IPS-NIHi7 (cell line): ENCODE data around the gene ATP8B4.
"Not testable (repeated sequence)": the region's sequence is repeated elsewhere in the genome, so short reads cannot be mapped to it uniquely, and the experiment has no call there.

Source experiments
- DNase-seq: peaks from one replicate; pipeline ENCODE4 v3.0.0; 2012; ENCODE audit warnings: mixed read lengths; ENCODE audit errors: extremely low spot score

Gene ATP8B4, protein sequence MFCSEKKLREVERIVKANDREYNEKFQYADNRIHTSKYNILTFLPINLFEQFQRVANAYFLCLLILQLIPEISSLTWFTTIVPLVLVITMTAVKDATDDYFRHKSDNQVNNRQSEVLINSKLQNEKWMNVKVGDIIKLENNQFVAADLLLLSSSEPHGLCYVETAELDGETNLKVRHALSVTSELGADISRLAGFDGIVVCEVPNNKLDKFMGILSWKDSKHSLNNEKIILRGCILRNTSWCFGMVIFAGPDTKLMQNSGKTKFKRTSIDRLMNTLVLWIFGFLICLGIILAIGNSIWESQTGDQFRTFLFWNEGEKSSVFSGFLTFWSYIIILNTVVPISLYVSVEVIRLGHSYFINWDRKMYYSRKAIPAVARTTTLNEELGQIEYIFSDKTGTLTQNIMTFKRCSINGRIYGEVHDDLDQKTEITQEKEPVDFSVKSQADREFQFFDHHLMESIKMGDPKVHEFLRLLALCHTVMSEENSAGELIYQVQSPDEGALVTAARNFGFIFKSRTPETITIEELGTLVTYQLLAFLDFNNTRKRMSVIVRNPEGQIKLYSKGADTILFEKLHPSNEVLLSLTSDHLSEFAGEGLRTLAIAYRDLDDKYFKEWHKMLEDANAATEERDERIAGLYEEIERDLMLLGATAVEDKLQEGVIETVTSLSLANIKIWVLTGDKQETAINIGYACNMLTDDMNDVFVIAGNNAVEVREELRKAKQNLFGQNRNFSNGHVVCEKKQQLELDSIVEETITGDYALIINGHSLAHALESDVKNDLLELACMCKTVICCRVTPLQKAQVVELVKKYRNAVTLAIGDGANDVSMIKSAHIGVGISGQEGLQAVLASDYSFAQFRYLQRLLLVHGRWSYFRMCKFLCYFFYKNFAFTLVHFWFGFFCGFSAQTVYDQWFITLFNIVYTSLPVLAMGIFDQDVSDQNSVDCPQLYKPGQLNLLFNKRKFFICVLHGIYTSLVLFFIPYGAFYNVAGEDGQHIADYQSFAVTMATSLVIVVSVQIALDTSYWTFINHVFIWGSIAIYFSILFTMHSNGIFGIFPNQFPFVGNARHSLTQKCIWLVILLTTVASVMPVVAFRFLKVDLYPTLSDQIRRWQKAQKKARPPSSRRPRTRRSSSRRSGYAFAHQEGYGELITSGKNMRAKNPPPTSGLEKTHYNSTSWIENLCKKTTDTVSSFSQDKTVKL

DNA sequence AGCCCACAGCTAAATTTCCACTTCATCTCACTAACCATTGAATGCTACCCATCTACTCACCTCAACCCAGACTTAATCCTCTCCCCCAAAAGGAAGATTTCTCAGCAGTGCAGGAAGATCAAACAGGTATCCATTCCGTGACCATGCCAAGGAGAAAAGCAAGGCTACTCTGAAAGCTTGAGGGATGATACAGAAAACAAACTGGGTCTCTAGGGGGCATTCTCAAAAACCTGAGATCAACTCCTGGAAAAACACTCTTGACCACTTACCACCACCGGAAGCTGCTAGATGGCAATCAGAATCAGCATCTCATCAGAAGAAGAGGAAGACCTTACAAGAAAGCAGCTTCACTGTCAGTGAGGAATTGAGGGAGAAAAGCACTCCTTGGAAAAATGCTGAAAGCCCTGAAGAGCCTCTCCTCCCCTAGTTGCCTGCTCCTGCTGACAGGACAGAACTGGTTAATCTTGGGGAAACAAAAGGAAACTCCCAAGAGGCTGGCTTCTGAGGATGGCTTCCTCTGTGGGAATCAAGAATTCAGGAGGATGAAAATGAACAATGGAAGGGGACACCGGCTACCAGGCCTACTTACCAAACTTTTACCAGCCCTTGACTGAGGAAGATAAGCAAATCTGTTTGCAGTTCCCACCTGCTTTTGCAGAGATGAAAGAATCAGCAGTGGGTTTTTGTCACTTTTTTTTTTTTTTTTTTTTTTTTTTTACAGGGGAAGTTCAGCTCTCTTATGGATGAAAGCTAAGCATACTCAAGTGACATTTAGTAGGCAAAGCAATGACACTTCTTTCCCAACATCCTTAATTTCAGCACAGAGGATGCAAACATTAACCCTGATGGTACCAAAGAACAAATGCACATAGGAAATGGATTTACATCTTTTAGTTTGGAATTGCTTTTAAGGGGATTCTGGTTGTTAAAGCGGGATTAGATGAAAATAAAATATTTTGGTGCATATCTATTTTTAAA is at the start of gene ATP8B4:
Gene ATP8B4 (minus strand): TSS at position 171 of the 978 bp plus-strand sequence. CDS start 12,267 bp downstream, outside the sequence.
- DNase-seq: peak; percentile 26

DNA sequence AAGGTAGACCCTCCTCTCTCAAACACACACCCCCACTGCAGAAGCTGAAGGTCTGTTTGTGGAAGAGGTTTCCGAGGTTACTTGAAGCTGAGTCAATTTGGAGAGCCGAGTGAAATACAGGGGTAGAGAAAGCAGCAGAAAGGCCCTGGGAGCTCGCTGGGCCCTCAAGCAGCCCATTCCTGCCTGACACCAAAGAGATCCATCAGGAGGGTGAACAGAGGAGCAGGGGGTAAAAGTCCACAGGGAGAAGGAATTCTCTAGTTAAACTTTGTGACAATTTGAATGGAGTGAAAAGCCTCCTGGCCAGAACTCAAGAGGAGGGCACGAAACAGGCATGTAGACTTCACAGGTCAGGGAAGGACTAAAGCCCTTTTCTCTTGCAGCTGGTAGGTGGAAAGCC is 49.3 kb upstream of the ATP8B4 start:
- DNase-seq: no peak

DNA sequence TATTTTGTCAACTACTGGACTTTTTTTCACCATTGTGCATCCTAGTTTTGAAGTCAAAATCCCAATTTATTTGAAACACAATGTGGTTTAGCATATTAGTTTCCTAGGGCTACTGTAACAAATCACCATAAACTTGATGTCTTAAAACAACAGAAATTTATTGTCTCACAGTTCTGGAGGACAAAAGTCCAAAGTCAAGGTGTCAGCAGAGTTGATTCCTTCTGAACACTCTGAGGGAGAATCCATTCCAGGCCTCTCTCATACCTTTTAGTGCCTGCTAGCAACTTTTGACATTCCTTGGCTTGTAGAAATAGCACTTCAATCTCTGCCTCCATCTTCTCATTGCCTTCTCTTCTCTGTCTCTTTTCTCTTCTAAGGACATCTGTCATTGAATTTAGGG is 48.1 kb upstream of the ATP8B4 start:
- DNase-seq: no peak

DNA sequence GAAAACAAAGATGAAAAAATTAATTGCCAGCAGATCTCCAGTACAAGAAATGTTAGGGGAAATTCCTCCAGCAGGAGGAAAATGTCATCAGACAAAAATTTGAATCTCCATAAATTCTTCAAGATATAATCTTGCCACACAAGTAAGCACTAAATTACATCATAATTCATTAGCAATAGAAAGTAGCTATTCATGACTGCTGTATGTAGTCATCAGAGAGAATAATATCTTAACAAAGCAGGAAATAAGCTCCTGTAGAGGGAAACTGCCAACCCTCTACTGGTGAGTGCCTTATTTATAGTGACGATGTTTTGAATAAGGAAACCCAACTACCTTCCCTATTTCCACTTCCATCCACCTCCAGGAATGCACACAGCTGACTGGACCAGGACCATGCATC is 47.2 kb upstream of the ATP8B4 start:
- no peak for DNase-seq

DNA sequence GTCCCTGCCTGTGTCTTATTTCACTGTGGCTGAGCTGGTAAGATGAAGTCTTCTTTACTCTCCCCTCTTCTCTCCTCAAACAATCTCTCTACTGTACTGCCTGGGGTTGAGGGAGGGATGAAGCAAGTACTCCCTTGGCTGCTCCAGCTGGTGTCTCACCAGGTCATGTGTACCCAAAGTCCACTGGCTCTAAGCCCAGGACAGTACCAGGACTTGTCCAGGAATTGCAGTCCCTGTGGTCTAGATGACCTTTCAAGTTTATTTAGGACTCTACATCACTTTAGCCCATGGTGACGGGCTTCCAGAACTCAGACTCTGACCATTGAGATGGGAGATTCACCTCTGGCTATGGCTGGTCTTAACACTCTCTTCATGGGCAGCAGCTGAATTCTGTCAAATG is 45.4 kb upstream of the ATP8B4 start:
- no peak for DNase-seq

DNA sequence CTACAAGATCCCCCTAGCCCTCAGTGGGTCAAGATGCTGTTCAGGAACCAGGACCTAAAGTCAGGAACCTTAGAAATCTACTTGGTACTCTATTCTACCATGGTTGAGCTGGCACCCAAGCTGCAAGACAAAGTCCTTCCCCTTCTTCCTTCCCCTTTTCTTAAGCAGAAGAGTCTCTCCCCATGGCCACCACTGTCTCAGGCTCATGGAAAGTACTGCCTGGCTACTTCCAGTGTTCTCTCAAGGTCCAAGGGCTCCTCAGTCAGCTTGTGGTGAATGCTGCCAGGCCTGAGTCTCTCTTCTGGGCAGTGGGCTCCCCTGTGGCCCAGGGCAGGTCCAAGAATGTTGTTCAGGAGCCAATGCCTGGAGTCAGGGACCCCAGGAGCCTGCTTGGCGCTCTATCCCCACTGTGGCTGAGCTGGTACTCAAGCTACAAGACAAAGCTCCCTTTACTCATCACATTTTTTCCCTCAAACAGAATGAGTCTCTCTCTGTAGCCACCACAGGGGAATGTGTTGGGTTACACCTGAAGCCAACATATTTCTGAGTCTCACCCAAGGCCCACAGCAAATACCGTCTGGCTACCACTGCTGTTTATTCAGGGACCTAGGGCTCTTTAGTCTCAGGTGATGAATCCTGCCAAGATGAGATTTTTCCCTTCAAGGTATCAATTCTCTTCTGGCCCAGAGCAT is 44.8 kb upstream of the ATP8B4 start:
- DNase-seq: no peak

DNA sequence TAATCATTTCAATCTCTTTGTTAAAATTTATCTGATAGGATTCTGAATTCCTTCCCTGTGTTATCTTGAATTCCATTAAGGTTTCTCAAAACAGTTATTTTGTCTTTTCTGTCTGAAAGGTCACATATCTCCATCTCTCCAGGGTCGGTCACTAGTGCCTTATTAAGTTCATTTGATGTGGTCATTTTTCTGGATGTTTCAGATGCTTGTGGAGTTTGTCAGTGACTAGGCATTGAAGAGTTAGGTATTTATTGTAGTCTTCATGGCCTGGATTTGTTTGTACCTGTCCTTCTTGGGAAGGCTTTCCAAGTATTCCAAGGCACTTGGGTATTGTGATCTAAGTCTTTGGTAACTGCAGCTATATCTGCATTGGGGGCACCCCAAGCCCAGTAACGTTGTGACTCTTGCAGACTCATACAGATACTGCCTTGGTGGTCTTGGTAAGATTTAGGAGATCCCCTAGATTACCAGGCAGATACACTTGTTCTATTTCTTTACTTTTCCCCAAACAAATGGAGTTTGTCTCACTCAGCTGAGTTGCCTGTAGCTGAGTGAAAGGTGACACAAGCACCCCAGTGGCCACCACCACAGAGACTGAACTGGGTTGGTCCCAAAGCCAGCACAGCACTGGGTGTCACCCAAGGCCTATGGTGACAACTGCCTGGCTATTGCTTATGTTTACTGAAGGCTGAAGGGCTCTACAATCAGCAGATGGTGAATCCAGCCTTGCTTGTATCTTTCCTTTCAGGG is 44.1 kb upstream of the ATP8B4 start:
- DNase-seq: no peak

DNA sequence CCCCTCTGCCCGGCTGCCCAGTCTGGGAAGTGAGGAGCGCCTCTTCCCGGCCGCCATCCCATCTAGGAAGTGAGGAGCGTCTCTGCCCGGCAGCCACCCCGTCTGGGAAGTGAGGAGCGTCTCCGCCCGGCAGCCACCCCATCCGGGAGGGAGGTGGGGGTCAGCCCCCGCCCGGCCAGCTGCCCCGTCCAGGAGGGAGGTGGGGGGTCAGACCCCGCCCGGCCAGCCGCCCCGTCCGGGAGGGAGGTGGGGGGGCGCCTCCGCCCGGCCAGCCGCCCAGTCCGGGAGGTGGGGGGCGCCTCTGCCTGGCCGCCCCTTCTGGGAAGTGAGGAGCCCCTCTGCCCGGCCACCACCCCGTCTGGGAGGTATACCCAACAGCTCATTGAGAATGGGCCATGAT is 39.2 kb upstream of the ATP8B4 start:
- not testable (repeated sequence) for DNase-seq

DNA sequence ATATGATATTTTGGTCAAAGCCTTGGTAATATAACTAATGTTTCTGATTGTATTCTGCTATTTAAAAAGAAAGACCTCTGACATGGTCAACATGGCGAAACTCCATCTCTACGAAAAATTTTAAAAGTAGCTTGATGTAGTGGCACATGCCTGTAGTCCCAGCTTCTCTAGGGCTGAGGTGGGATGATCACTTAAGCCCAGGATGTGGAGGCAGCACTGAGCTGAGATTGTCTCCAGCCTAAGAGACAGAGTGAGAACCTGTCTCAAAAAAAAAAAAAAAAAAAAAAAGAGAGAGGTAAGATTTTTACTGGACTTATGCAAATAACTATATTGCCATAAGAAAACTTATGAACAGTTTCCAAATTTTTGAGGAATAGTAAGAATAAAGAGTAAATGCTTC is 32.4 kb upstream of the ATP8B4 start:
- no peak for DNase-seq

DNA sequence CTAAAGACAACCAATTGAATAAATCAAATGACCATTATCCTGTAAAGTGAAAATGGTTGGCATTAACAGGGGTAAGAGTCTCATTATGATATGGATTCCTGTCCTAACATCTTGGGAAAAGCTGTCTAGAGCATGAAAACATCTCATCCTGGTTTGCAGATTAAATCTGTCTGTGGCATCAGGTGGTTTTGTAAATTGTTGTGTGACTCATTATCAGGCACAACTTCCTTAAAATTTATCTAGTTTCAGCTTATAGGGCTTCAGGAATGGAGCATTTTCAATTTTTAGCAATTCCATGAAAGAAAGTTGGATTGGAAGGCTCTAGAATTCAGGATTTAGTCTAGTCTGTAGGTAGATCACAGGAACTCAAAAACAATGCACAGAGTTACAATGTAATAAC is 31.8 kb upstream of the ATP8B4 start:
- no peak for DNase-seq

DNA sequence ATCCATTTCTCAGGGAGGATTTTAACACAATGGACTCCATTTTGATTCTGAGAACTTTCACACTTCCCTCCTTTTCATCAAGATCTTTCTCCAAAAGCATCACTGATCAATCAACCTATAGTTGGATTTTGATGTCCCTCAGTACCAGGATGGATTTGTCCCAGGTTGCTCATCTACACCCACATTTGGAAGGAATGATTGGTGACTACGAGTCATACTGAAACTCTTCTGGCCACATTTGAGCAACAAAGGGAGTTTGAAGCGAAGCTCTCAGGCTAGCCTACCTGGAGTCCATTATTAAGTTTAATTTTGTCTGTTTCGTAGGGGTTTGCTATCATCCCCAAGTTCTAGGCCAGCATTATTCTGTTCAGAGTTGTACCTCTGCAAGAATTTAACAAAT is 31.3 kb upstream of the ATP8B4 start:
- DNase-seq: no peak

DNA sequence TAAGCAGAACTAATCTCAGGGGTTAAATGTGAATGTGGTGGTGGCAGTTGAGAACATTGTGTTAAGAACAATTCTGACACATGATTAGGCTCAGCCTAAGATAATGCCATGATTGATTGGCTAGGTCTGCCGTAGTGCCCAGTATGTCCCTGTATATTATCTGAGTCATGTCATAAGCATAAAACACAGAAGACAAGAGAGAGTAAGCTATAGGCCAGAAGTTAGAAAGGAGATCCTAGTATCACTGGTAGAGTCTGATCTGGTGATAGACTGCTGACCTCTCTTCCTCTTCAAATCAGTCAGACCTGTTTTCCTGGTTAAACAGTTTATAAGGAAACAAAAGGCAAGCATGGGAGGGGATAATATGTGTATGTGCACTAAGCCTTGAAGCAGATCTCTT is 30.1 kb upstream of the ATP8B4 start:
- no peak for DNase-seq

DNA sequence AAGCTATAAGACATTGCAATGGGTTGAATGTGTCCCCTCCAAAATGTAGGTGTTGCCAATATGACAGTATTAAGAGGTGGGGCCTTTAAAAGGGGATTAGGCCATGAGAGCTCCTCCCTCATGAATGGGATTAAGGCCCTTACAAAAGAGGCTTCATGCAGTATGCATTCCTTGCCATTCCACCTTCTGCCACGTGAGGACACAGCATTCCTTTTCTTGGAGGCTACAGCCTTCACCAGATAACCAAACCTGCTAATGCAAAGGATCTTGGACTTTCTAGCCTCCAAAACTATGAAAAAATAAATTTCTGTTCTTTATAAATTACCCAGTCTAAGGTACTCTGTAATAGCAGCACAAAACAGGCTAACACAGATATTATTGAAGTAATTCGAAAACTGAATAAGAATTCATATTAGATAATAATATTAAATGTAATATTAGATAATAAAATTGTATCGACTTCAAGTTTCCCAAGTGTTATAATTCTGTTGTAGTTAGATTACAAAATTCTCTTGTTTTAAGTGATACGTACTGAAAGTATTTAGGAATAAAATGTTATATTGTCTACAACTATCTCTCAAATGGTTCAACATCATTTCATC is 29.4 kb upstream of the ATP8B4 start:
- DNase-seq: peak; percentile 37

DNA sequence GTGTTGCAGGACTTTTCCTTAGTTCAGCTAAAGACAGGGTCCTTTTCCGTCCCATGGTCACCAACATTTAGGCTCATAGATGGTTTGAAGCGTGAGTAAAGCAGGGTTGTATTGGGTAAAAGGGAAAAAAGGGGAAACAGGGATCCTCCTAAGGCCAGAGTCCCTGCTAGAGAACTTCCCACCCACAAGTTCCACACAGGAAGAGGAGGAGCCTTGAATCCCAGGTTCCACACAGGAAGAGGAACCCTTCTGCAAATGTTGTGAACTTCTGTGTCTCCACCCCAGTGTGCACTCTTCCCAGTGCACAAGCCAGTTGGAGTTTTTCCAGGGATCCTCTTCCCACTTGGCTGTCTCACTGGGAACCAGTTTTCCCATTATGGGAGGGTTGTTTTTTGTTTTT is 27.6 kb upstream of the ATP8B4 start:
- DNase-seq: no peak

DNA sequence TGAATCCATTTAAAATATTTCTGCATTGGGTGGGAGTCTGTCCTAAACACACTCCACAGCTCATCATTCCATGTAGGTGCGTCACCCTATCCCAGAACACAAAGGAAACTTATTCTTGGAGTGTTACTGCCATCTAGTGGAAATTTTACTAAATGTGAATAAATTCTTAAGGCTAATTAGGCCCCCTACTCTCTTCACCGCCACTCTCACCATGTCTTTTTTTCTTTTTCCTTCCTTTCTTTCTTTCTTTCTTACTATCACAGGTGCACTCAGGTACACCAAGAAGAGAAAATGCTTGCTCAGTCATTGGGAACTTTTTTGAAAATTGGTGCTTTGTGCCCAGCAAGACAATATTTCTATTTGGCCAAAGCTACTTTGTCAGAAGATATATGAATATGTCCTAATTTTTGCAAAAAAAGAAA is 26.4 kb upstream of the ATP8B4 start:
- peak; percentile 66 for DNase-seq

DNA sequence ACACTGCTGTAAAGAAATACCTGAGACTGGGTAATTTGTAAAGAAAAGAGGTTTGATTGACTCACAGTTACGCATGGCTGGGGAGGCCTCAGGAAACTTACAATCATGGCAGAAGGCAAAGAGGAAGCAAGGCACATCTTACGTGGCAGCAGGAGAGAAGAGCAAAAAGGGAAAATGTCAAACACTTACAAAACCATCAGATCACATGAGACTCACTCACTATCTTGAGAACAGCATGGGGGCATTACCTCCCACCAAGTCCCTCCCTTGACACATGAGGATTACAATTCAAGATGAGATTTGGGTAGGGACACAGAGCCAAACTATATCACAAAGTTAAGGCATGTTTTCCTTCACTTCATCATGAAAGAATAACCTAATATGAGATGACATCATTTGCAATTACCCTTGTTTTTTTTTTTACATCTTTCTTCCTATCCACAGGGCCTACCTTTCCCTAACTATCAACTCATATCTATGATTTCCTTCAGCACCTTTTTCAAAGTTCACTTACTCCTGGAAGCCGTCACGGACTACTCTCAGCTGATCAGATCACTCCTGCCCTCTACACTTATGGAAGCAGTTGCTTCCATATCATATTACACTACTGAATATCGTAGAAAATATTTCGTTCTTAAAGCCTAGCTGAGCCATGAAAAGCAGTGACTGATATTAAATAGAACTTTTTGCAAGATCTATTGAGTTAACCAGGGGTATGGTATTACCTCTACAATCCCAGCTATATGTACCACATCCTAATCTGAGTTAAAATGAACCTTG is 25.5 kb upstream of the ATP8B4 start:
- no peak for DNase-seq

DNA sequence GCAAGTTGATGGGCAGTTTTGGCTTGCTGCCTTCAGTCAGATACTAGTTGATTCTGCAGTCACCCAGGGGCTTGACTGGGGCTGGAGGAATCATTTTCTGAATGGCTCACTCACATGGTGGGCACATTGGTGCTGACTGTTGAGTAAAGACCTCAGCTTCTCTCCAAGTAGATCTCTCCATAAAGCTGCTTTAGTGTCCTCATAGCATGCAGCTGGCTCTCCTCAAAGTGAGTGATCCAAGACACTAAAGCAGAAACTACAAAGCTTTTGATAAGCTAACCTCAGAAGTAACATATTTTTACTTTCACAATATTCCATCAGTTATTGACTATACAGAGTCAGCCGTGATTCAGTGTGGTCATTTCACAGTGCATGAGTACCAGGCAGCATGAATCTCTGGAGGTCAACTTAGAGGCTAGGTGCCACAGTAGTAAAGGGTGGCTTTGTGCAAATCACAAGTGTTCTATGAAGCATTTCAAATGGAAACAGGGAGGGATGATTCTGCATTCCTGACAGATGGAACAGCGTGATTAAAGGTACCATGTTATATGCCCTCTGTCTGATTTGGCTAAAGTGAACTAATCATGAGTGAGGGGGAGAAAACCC is 24.3 kb upstream of the ATP8B4 start:
- DNase-seq: no peak

DNA sequence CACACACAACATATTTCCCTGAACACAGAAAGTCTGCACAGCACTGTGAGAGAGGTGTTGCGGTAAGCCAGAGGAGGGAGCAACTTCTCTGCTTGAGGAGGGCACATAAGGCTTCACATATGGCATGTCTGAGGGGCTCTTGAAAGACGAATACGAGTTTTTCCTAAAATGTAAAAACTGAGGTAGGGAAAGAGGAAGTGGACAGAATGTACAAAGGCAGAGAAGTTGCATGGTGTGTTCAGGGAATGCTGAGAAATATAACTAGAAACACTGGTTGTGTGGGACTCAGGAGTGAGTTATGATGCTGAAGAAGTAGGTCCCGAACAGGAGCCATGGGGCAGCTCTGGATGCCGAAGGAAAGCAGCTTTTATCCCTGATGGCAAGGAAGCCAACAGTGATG is 22.8 kb upstream of the ATP8B4 start:
- DNase-seq: no peak
